Mesothelial cell of epicardium (in vitro differentiated cells): Measurements from ENCODE around the gene ITGB6. TPM values are rescaled to one million over a fixed set of nuclear protein-coding genes. Genes with fewer than 3 reads are reported as not detected.

ENCODE experiments used
- DNase-seq, 2 experiments: peaks; one replicate each; pipeline ENCODE4 v3.0.0; 2021; ENCODE audit warnings: low spot score in 2 of 2; ENCODE audit not compliant: unreplicated experiment in 2 of 2
- H3K27ac Mint-ChIP-seq: 2 replicates; pipeline ENCODE4 v1.8.0; 2021; ENCODE audit warnings: mixed read lengths
- H3K27me3 Mint-ChIP-seq: 2 replicates; pipeline ENCODE4 v1.8.0; 2021; ENCODE audit warnings: low read depth, mixed read lengths
- H3K36me3 Mint-ChIP-seq: 2 replicates; pipeline ENCODE4 v1.8.0; 2021; ENCODE audit warnings: mixed read lengths
- H3K4me1 Mint-ChIP-seq: 2 replicates; pipeline ENCODE4 v1.8.0; 2021; ENCODE audit warnings: mixed read lengths
- H3K4me3 Mint-ChIP-seq: 2 replicates; pipeline ENCODE4 v1.8.0; 2021; ENCODE audit warnings: mild to moderate bottlenecking, moderate library complexity, mixed read lengths
- H3K9me3 Mint-ChIP-seq: 2 replicates; pipeline ENCODE4 v1.8.0; 2021; ENCODE audit warnings: mixed read lengths
- total RNA-seq: library from RNA; stranded (reverse); gene quantifications from 3 replicates; pipeline ENCODE4 v1.2.1, GENCODE V29; 2021
- TF ChIP-seq, protein P1 (sequence below): fragments of 200-600 bp; sonication (generic); IDR thresholded peaks from one replicate; pipeline ENCODE4 v1.5.0; 2021; ENCODE audit warnings: antibody characterized with exemption; ENCODE audit not compliant: unreplicated experiment

Gene ITGB6
- total RNA-seq, 1 donor from 2014 or later = 14.3 TPM

DNA sequence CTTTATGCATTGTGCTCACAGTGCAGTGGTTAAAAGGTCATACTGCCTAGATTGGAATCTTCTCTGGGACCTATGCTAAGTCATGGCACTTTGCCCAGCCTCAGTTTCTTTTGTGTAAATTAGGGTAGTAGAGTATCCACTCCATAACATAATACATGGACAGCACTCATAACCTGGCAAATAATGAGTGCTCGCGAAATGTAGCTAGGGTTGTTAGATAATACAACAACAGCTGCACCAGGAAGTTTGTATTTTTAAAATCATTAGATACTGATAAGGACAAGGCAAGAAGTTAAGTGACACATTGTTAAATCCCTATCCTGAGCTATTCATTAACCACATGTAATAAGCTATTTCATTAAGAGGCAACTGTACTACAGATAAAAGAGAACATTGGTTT lies 123.8 kb downstream of the ITGB6 start:
- TF ChIP-seq, protein P1, sequence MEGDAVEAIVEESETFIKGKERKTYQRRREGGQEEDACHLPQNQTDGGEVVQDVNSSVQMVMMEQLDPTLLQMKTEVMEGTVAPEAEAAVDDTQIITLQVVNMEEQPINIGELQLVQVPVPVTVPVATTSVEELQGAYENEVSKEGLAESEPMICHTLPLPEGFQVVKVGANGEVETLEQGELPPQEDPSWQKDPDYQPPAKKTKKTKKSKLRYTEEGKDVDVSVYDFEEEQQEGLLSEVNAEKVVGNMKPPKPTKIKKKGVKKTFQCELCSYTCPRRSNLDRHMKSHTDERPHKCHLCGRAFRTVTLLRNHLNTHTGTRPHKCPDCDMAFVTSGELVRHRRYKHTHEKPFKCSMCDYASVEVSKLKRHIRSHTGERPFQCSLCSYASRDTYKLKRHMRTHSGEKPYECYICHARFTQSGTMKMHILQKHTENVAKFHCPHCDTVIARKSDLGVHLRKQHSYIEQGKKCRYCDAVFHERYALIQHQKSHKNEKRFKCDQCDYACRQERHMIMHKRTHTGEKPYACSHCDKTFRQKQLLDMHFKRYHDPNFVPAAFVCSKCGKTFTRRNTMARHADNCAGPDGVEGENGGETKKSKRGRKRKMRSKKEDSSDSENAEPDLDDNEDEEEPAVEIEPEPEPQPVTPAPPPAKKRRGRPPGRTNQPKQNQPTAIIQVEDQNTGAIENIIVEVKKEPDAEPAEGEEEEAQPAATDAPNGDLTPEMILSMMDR = no peak
- Mint-ChIP-seq H3K4me1 (peaks cover 13% of the 10 kb centered on the region), H3K27me3 (no peaks in the 10 kb centered on the region), H3K36me3 (peaks cover 4% of the 10 kb centered on the region), H3K4me3 (no peak overlapping the region), H3K27ac (no peak overlapping the region), H3K9me3 (peaks cover 22% of the 10 kb centered on the region)
- no peak for DNase-seq

DNA sequence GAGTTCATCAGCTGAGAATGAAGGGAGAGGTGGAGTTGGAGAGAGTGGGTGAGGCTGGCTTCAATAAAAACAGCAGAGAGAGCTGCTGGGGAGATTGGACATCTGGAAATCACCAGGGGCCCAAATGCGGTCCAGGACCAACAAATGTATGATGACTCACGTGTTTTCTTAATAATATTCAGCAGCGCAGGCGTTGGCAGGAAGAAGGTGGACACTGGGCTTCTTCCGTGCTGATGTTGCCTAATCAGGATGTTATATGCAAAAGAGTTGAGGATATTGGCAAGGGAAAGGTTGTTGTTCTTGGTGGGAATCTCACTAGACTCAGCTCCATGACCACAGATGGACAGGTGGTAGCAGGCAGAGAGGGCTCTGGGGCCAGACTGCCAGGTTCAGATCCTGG lies 124.9 kb downstream of the ITGB6 start:
- DNase-seq = no peak
- Mint-ChIP-seq H3K4me1 (peaks cover 15% of the 10 kb centered on the region), H3K4me3 (no peak overlapping the region), H3K36me3 (peaks cover 2% of the 10 kb centered on the region), H3K27me3 (no peaks in the 10 kb centered on the region), H3K27ac (no peak overlapping the region), H3K9me3 (peaks cover 23% of the 10 kb centered on the region)
- TF ChIP-seq, protein P1 = no peak

DNA sequence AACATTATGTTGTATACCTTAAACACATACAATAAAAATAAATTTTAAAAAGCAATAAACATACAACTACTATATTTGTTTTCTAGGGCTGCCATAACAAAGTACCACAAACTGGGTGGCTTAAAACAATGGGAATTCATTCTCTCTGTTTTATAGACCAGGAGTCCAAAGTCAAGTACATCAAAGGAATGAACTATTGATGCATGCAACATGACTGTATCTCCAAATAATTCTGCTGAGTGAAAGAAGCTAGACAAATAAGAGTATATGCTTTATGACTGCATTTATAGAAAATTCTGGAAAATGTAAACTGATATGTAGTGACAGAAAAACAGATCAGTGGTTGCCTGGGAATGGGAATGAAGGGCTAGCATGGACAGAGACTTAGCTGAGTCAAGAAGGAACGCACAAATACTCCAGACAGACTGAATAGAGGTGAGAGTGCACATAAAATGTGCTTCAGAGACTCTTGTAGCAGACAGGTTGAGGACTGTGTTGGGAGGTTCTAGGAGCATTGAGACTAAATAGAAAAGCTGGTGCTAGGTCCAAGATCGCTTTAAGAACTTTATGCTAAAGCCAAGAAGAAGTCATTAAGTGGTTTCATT lies 126.7 kb downstream of the ITGB6 start:
- Mint-ChIP-seq H3K27ac (no peak overlapping the region), H3K4me1 (peaks cover 15% of the 10 kb centered on the region), H3K4me3 (no peak overlapping the region), H3K9me3 (peaks cover 18% of the 10 kb centered on the region), H3K36me3 (peaks cover 2% of the 10 kb centered on the region), H3K27me3 (no peaks in the 10 kb centered on the region)
- no peak for DNase-seq
- TF ChIP-seq, protein P1 = no peak

DNA sequence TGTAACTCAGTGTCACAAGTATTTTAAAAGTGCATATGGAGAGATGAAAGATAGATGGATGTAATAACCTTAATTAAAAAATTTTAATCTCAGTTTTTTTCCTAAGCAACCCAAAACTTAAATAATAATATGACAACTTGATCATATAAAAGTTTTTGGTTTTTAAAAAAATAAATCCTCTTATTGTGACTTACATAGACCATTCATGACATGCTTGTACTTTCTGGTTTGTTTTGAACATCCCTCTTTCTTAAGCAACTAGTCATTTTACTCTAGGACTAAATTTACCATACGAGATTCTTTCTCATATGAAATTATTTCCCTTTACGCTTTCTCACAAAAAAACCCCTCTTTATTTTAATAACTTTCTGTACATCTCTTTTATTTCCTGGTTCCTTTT lies 131.2 kb downstream of the ITGB6 start:
- H3K36me3 Mint-ChIP-seq = peaks cover 3% of the 10 kb centered on the region
- H3K9me3 Mint-ChIP-seq = peaks cover 26% of the 10 kb centered on the region

DNA sequence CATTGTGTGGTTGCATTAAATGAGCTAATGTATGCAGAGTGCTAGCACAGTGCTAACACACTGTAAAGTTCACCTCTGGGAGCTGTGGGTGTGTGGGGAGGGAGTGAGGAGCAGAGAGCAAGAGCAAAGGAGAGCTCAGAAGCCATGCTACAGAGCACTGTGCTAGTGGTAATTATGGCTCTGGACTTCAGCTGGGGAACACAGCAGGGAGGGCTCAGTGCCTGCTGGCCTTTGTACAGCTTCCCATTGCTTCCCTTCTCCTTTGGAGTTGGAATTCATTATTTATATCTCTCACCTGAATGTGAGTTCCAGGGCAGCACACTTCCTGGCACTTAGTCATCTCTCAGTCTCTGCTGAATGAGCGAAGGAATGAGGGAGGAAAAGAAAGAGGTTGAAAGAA lies 135.2 kb downstream of the ITGB6 start:
- TF ChIP-seq, protein P1 = no peak
- Mint-ChIP-seq H3K27me3 (no peaks in the 10 kb centered on the region), H3K36me3 (peaks cover 3% of the 10 kb centered on the region), H3K27ac (no peak overlapping the region), H3K4me3 (no peak overlapping the region), H3K9me3 (peaks cover 17% of the 10 kb centered on the region), H3K4me1 (peaks cover 6% of the 10 kb centered on the region)
- DNase-seq = no peak

More for the DNA sequence above, 131.2 kb downstream of the ITGB6 start:
- Mint-ChIP-seq H3K4me3 (no peak overlapping the region), H3K4me1 (peaks cover 1% of the 10 kb centered on the region), H3K27me3 (no peaks in the 10 kb centered on the region), H3K27ac (no peak overlapping the region)
- TF ChIP-seq, protein P1 = no peak
- no peak for DNase-seq
